T47D (cell line): ENCODE measurements around the gene ZSCAN18.

Source experiments
- DNase-seq, 2 experiments: peaks; one replicate each; pipeline versions ENCODE4 v3.0.0 to v3.0.0-alpha.2; 2011 to 2012; ENCODE audit warnings: low read depth in 1 of 2, low spot score in 1 of 2
- JUND ChIP-seq: IDR thresholded peaks from 2 replicates; pipeline ENCODE4 v1.6.1; 2012; ENCODE audit warnings: low read depth
- in situ Hi-C: cut with HindIII; loops from 2 replicates; pipeline ENCODE4 v1.10.0; 2016; ENCODE audit warnings: low sequenced_read_pairs, low pct_unique_long_range_greater_than_20kb

ZSCAN18 gene

GRCh38 chr19:58098682-58098998, 609 bp upstream of the ZSCAN18 start:
- TF ChIP-seq JUND = no peak
- in situ Hi-C loops = no loop called here
- no peak for DNase-seq

- DNase-seq = no peak
- TF ChIP-seq JUND = no peak
- in situ Hi-C loops = no loop called here
These were observed 682 bp downstream of the ZSCAN18 start for GRCh38 chr19:58097349-58097748.

GRCh38 chr19:58096884-58097283, 1.1 kb downstream of the ZSCAN18 start:
- TF ChIP-seq JUND = no peak
- no peak for DNase-seq
- in situ Hi-C loops = no loop called here

GRCh38 chr19:58095328-58095727, 2.7 kb downstream of the ZSCAN18 start:
- in situ Hi-C loops = no loop called here

GRCh38 chr19:58093071-58093470, 5.0 kb downstream of the ZSCAN18 start:
- no peak for DNase-seq
- in situ Hi-C loops = no loop called here
- TF ChIP-seq JUND = no peak

More at GRCh38 chr19:58095328-58095727, 2.7 kb downstream of the ZSCAN18 start:
- DNase-seq = no peak
- TF ChIP-seq JUND = no peak

GRCh38 chr19:58091251-58091995, 6.6 kb downstream of the ZSCAN18 start:
- in situ Hi-C loops = no loop called here
- no peak for DNase-seq
- no peak for TF ChIP-seq JUND

- no peak for TF ChIP-seq JUND
- in situ Hi-C loops = no loop called here
- DNase-seq = no peak
These were observed 8.2 kb downstream of the ZSCAN18 start for GRCh38 chr19:58089846-58090245.

- DNase-seq = no peak
- TF ChIP-seq JUND = no peak
- in situ Hi-C loops = no loop called here
These were observed 9.4 kb downstream of the ZSCAN18 start for GRCh38 chr19:58088521-58089052.

- in situ Hi-C loops = no loop called here
- no peak for DNase-seq
- TF ChIP-seq JUND = no peak
These were observed 11.0 kb downstream of the ZSCAN18 start for GRCh38 chr19:58086825-58087710.

GRCh38 chr19:58085348-58085875, 12.6 kb downstream of the ZSCAN18 start:
- no peak for TF ChIP-seq JUND
- no peak for DNase-seq
- in situ Hi-C loops = no loop called here

- no peak for TF ChIP-seq JUND
- no peak for DNase-seq
- in situ Hi-C loops = no loop called here
These were observed 13.3 kb downstream of the ZSCAN18 start for GRCh38 chr19:58084596-58085347.

- no peak for DNase-seq
- in situ Hi-C loops = no loop called here
- TF ChIP-seq JUND = no peak
These were observed 15.0 kb downstream of the ZSCAN18 start for GRCh38 chr19:58083021-58083420.
